ENCODE measurements around the gene DMXL2. TPM values are rescaled to one million over a fixed set of nuclear protein-coding genes. Genes with fewer than 3 reads are reported as not detected.

DMXL2 gene
- total RNA-seq, 1 experiment from 2014 or later: 29.8 TPM

GRCh38 chr15:51585986-51586385 lies 36.6 kb downstream of the DMXL2 start:
- Histone ChIP-seq H3K36me3 (ENCODE audit: low read depth) (no peaks in the 10 kb centered on the region), H3K27ac (no peak overlapping the region), H3K4me3 (no peak overlapping the region), H2AFZ (no peak overlapping the region), H3K9me2 (ENCODE audit: insufficient read depth) (no peaks in the 10 kb centered on the region), H3K9me3 (ENCODE audit: insufficient read depth, low read depth) (no peaks in the 10 kb centered on the region; the same call in 1 of the 2 replicates), H4K20me1 (ENCODE audit: insufficient read depth) (no peaks in the 10 kb centered on the region), H3K4me2 (no peak overlapping the region), H3K27me3 (ENCODE audit: insufficient read depth, low read depth) (no peaks in the 10 kb centered on the region), H3F3A (ENCODE audit: insufficient read depth, low read depth) (no peaks in the 10 kb centered on the region), H3K79me2 (ENCODE audit: low read depth) (no peaks in the 10 kb centered on the region), H3K4me1 (replicated peaks; ENCODE audit: insufficient read depth) (no peaks in the 10 kb centered on the region)
- no peak for DNase-seq
- intact Hi-C loops (cut with micrococcal nuclease; ENCODE audit: unreplicated experiment): no loop called here
- TF ChIP-seq EZH2 (IDR thresholded peaks at IDR 0.05; ENCODE audit: low read depth) (no peak), CTCF (conservative IDR thresholded peaks at IDR 0.05) (no peak)
- CTCF ChIA-PET: no interaction called here
- POLR2A ChIA-PET (ENCODE audit: unreplicated experiment): no interaction called here
- BruUV-seq (replicated peaks): no TSS peak

- no peaks in the 10 kb centered on the region for H3K9me2 ChIP-seq (ENCODE audit: insufficient read depth)
- POLR2A ChIA-PET (ENCODE audit: unreplicated experiment): no interaction called here
- H3K36me3 ChIP-seq (ENCODE audit: low read depth): no peaks in the 10 kb centered on the region
- TF ChIP-seq EZH2 (IDR thresholded peaks at IDR 0.05; ENCODE audit: low read depth) (no peak), CTCF (conservative IDR thresholded peaks at IDR 0.05) (no peak)
- no peak overlapping the region for H2AFZ ChIP-seq
- H3K27ac ChIP-seq: no peak overlapping the region
- H3K27me3 ChIP-seq (ENCODE audit: insufficient read depth, low read depth): no peaks in the 10 kb centered on the region
- H3K4me3 ChIP-seq: no peak overlapping the region
- intact Hi-C loops (cut with micrococcal nuclease; ENCODE audit: unreplicated experiment): no loop called here
- CTCF ChIA-PET: no interaction called here
- DNase-seq: no peak
- peaks cover 4% of the 10 kb centered on the region; the same call in 1 of the 2 replicates for H3K79me2 ChIP-seq (ENCODE audit: low read depth)
- no peaks in the 10 kb centered on the region; the same call in 1 of the 2 replicates for H3K9me3 ChIP-seq (ENCODE audit: insufficient read depth, low read depth)
- H3K4me2 ChIP-seq: no peak overlapping the region
- H3F3A ChIP-seq (ENCODE audit: insufficient read depth, low read depth): peaks cover 11% of the 10 kb centered on the region; the same call in 1 of the 2 replicates
- H4K20me1 ChIP-seq (ENCODE audit: insufficient read depth): no peaks in the 10 kb centered on the region
- no TSS peak for BruUV-seq (replicated peaks)
- H3K4me1 ChIP-seq (replicated peaks; ENCODE audit: insufficient read depth): peaks cover 21% of the 10 kb centered on the region
Measured at GRCh38 chr15:51580982-51581381, 41.6 kb downstream of the DMXL2 start.

GRCh38 chr15:51580385-51580784 lies 42.2 kb downstream of the DMXL2 start:
- no peaks in the 10 kb centered on the region for H4K20me1 ChIP-seq (ENCODE audit: insufficient read depth)
- no peaks in the 10 kb centered on the region for H3K9me2 ChIP-seq (ENCODE audit: insufficient read depth)
- no peak for DNase-seq
- TF ChIP-seq EZH2 (IDR thresholded peaks at IDR 0.05; ENCODE audit: low read depth): no peak
- TF ChIP-seq CTCF (conservative IDR thresholded peaks at IDR 0.05): no peak
- no peak overlapping the region for H2AFZ ChIP-seq
- H3K9me3 ChIP-seq (ENCODE audit: insufficient read depth, low read depth): no peaks in the 10 kb centered on the region; the same call in 1 of the 2 replicates
- H3K36me3 ChIP-seq (ENCODE audit: low read depth): no peaks in the 10 kb centered on the region
- BruUV-seq (replicated peaks): no TSS peak
- POLR2A ChIA-PET (ENCODE audit: unreplicated experiment): no interaction called here
- H3K4me2 ChIP-seq: no peak overlapping the region
- H3K4me3 ChIP-seq: no peak overlapping the region
- peaks cover 9% of the 10 kb centered on the region for H3K79me2 ChIP-seq (ENCODE audit: low read depth)
- peaks cover 27% of the 10 kb centered on the region for H3K4me1 ChIP-seq (replicated peaks; ENCODE audit: insufficient read depth)
- CTCF ChIA-PET: no interaction called here
- no peak overlapping the region for H3K27ac ChIP-seq
- peaks cover 11% of the 10 kb centered on the region; the same call in 1 of the 2 replicates for H3F3A ChIP-seq (ENCODE audit: insufficient read depth, low read depth)
- intact Hi-C loops (cut with micrococcal nuclease; ENCODE audit: unreplicated experiment): no loop called here
- no peaks in the 10 kb centered on the region for H3K27me3 ChIP-seq (ENCODE audit: insufficient read depth, low read depth)
